Coronary artery (tissue), 2 donors: Measurements from ENCODE around the gene VANGL2.
"Not testable (repeated sequence)": the region's sequence is repeated elsewhere in the genome, so short reads cannot be mapped to it uniquely, and the experiment has no call there.

ENCODE experiments used
- DNase-seq: peaks from one replicate; pipeline ENCODE4 v3.0.0-alpha.2; 2017; ENCODE audit warnings: low spot score
- H3K27ac ChIP-seq, 2 donors: fragments of 200-600 bp; sonication (generic); one replicate each; pipeline ENCODE4 v1.5.1; 2016 to 2019
- H3K4me3 ChIP-seq: fragments of 200-600 bp; sonication (generic); 2 replicates; pipeline ENCODE4 v1.5.1; 2016; ENCODE audit warnings: mild to moderate bottlenecking, moderate library complexity
- CTCF ChIP-seq: fragments of 200-600 bp; sonication (generic); IDR thresholded peaks from one replicate; pipeline ENCODE4 v1.5.1; 2019; ENCODE audit warnings: antibody characterized with exemption

VANGL2 gene

GRCh38 chr1:160376525-160377131 is 23.7 kb upstream of the VANGL2 start:
- H3K27ac ChIP-seq = no peak overlapping the region
- no peak overlapping the region for H3K4me3 ChIP-seq

GRCh38 chr1:160377585-160378206 is 22.7 kb upstream of the VANGL2 start:
- H3K4me3 ChIP-seq = no peak overlapping the region
- no peak overlapping the region for H3K27ac ChIP-seq
- DNase-seq = peak; percentile 26
- TF ChIP-seq CTCF = no peak

More at GRCh38 chr1:160376525-160377131, 23.7 kb upstream of the VANGL2 start:
- TF ChIP-seq CTCF = peak; percentile 73
- DNase-seq = peak; percentile 46

GRCh38 chr1:160384812-160385211 is 15.6 kb upstream of the VANGL2 start:
- not testable (repeated sequence) for H3K27ac ChIP-seq, DNase-seq, H3K4me3 ChIP-seq

- not testable (repeated sequence) for H3K4me3 ChIP-seq, H3K27ac ChIP-seq, DNase-seq
Observed at GRCh38 chr1:160388406-160388805, 12.0 kb upstream of the VANGL2 start.

GRCh38 chr1:160394673-160395072 is 5.7 kb upstream of the VANGL2 start:
- TF ChIP-seq CTCF = no peak
- Histone ChIP-seq H3K4me3 (no peak overlapping the region), H3K27ac (no peak overlapping the region)
- DNase-seq = no peak

GRCh38 chr1:160397651-160398050 is 2.7 kb upstream of the VANGL2 start:
- Histone ChIP-seq H3K27ac (no peak overlapping the region), H3K4me3 (no peak overlapping the region)
- TF ChIP-seq CTCF = no peak
- DNase-seq = no peak

GRCh38 chr1:160398823-160399222 is 1.5 kb upstream of the VANGL2 start:
- no peak for TF ChIP-seq CTCF
- no peak overlapping the region for H3K27ac ChIP-seq
- no peak overlapping the region for H3K4me3 ChIP-seq
- DNase-seq = no peak

GRCh38 chr1:160399544-160400222 is 681 bp upstream of the VANGL2 start:
- DNase-seq = no peak
- H3K27ac ChIP-seq = no peak overlapping the region
- H3K4me3 ChIP-seq = peak overlapping the region; percentile 75
- TF ChIP-seq CTCF = no peak
